ENCODE data around the gene TOR2A. TPM values are rescaled to one million over a fixed set of nuclear protein-coding genes. Genes with fewer than 3 reads are reported as not detected.

Gene TOR2A
- total and polyA plus RNA-seq, 2 of the 8 experiments (the other 6 are each of a cell fraction or from before 2014, with no cell fraction given): 18.7 to 24.9 TPM

GRCh38 chr9:127705577-127706379 is 29.3 kb downstream of the TOR2A start (continued):
- no peak for TF ChIP-seq ATF2 (IDR thresholded peaks at IDR 0.05; ENCODE audit: low read length)
- TF ChIP-seq CHD1 (IDR thresholded peaks at IDR 0.05; ENCODE audit: low read depth, low read length): no peak
- TF ChIP-seq SP4 (IDR thresholded peaks at IDR 0.05; ENCODE audit: low read length): no peak
- TF ChIP-seq POLR2AphosphoS5 (IDR thresholded peaks at IDR 0.05; ENCODE audit: low read depth, low read length): no peak
- TF ChIP-seq CREB1 (IDR thresholded peaks at IDR 0.05): no peak
